Measurements from ENCODE around the gene CPSF6.

Gene CPSF6

GRCh38 chr12:69318225-69318624 is 78.9 kb downstream of the CPSF6 start:
- Histone ChIP-seq H3K36me3 (ENCODE audit: insufficient read depth, low read length) (no peaks in the 10 kb centered on the region), H3K9me3 (ENCODE audit: low read depth, low read length) (no peaks in the 10 kb centered on the region), H3K4me3 (no peak overlapping the region), H3K9ac (ENCODE audit: insufficient read length) (no peak overlapping the region), H3K27ac (no peak overlapping the region)
- TF ChIP-seq EZH2 (IDR thresholded peaks at IDR 0.05) (no peak), POLR2AphosphoS5 (IDR thresholded peaks at IDR 0.05; ENCODE audit: borderline replicate concordance, low read depth, low read length) (no peak), FOXP2 (optimal IDR thresholded peaks at IDR 0.05; ENCODE audit: control extremely low read depth, extremely low read length, insufficient read depth) (no peak)
- no peak for DNase-seq (ENCODE audit: low read depth, low spot score)

- Histone ChIP-seq H3K9me3 (ENCODE audit: low read depth, low read length) (no peaks in the 10 kb centered on the region), H3K36me3 (ENCODE audit: insufficient read depth, low read length) (no peaks in the 10 kb centered on the region), H3K27ac (no peak overlapping the region), H3K4me3 (no peak overlapping the region), H3K9ac (ENCODE audit: insufficient read length) (no peak overlapping the region)
- no peak for TF ChIP-seq FOXP2 (optimal IDR thresholded peaks at IDR 0.05; ENCODE audit: control extremely low read depth, extremely low read length, insufficient read depth)
- no peak for TF ChIP-seq EZH2 (IDR thresholded peaks at IDR 0.05)
- TF ChIP-seq POLR2AphosphoS5 (IDR thresholded peaks at IDR 0.05; ENCODE audit: borderline replicate concordance, low read depth, low read length): no peak
- DNase-seq (ENCODE audit: low read depth, low spot score): no peak
Measured at GRCh38 chr12:69321351-69321750, 82.0 kb downstream of the CPSF6 start.
